ENCODE results near the gene BPIFA2.
"Not testable (repeated sequence)": the region's sequence is repeated elsewhere in the genome, so short reads cannot be mapped to it uniquely, and the experiment has no call there.

Gene BPIFA2

DNA sequence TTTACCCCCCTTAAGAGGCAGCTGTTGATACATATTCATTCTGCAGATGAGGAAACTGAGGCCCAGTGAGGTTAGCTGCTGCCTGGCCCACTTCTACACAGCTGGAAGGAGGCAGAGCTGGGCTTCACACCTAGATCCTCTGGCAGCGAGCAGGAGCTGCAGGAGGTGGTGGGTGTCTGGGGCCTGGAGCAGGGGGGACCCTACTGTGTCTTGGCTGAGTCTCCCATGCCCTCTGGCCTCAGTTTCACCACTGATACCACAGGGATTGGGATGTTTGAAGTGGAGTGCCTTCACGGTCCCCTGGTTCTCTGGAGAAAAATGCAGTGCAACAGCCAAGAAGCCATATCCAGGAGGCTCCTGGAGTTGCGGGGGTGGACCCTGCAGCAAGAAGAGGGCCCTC lies 8.2 kb upstream of the BPIFA2 start:
- DNase-seq (ENCODE audit: insufficient read length, low spot score) (no peak), FAIRE-seq (no peak)

GRCh38 chr20:33160681-33161080 lies 7.3 kb upstream of the BPIFA2 start:
- FAIRE-seq = no peak
- no peak for DNase-seq (ENCODE audit: insufficient read length, low spot score)

GRCh38 chr20:33162313-33162712 lies 5.6 kb upstream of the BPIFA2 start:
- no peak for DNase-seq (ENCODE audit: insufficient read length, low spot score)
- no peak for FAIRE-seq

DNA sequence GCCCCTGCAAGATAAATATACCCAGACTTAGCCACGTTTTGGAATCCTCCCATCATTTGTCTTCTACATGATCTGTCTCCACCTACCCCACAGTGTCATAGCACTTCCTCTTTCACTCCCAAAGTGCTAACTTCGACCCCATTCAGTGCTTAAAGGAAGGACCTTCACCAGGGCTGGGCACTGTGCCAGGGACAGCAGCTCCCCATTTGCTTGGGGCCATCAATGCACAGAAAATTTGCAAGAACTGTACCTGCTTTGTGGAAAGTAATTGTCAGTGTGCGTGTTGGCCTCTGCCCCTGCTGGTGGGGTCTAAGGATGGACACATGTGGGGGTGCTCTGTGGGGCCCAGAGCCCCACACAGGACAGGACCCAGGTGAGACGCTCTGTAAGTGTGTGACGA lies 5.2 kb upstream of the BPIFA2 start:
- FAIRE-seq (no peak), DNase-seq (ENCODE audit: insufficient read length, low spot score) (no peak)

GRCh38 chr20:33163856-33164762 lies 3.9 kb upstream of the BPIFA2 start:
- FAIRE-seq (no peak), DNase-seq (ENCODE audit: insufficient read length, low spot score) (no peak)

DNA sequence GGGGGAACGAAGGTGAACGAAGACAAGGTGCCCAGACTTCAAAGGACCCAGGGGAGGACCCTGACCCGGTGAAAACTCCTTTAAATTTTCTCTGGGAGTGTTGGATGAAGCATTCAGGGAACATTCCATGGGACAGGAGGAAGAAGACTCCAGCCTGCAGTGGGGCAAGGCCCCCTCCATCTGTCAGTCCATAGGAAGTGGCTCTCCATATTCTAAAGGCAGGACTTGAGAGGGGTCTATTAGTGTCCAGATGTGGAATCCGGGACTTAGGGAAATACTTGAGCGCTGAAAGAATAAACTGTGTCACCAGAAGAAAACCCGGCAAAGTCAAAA lies 3.2 kb upstream of the BPIFA2 start:
- FAIRE-seq (no peak), DNase-seq (ENCODE audit: insufficient read length, low spot score) (no peak)

DNA sequence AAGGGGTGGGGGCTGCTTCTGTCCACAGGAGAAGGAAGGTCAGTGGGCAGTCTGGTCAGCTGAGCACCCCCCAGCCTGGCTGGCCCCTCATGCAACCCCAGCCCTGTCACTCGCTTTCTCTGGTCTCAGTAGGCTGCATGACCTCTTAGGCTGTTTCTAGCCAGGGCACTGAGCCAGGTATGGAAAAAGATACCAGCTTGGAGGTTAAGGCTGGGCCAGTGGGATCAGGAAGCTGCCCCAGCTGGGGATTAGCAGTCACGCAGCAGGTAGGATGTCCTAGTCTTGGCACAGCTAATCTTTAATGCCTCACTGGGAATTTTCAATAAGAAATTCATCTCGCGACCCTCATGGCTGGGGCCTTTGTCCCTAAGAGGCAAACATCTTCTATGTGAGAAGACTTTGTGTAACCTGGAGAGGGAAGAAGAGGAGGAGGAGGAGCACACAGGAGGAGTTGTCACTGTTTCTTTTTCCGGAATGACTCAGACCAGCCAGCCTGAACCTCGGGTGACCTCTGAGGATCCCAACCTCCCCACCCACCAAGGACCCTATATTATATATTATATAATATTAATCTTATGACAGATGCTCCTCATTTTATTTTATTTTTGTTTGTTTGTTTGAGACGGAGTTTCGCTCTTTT lies 2.4 kb upstream of the BPIFA2 start:
- DNase-seq (ENCODE audit: insufficient read length, low spot score) = no peak
- no peak for FAIRE-seq

GRCh38 chr20:33166533-33167113 lies 1.3 kb upstream of the BPIFA2 start:
- no peak for DNase-seq (ENCODE audit: insufficient read length, low spot score)
- FAIRE-seq = no peak

GRCh38 chr20:33169176-33169794 lies 1.3 kb downstream of the BPIFA2 start:
- DNase-seq (ENCODE audit: insufficient read length, low spot score) = no peak
- FAIRE-seq = peak; percentile 33

GRCh38 chr20:33172781-33173180 lies 4.8 kb downstream of the BPIFA2 start:
- FAIRE-seq (no peak), DNase-seq (ENCODE audit: insufficient read length, low spot score) (no peak)

- no peak for FAIRE-seq
- no peak for DNase-seq (ENCODE audit: insufficient read length, low spot score)
Measured at GRCh38 chr20:33175123-33175522, 7.2 kb downstream of the BPIFA2 start.

DNA sequence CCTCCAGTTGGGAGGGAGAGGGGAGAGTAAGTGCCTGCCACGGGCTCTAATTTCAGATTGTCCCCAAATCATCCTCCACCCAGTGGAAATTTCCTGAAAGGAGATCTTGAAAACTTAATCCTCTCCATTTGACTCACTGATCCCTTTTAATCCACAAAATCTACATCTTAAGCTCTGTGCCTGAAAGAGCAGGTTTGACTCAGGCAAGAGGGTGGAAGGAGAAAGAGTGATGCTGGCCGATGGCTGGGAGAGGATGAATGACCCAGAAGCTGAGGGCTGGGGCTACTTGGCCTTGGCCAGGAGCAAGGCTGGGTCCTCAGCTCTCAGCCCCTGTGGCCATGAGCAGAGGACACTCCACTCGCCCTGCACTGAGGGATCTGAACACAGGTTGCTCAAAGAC lies 8.1 kb downstream of the BPIFA2 start:
- no peak for DNase-seq (ENCODE audit: insufficient read length, low spot score)
- FAIRE-seq = no peak

DNA sequence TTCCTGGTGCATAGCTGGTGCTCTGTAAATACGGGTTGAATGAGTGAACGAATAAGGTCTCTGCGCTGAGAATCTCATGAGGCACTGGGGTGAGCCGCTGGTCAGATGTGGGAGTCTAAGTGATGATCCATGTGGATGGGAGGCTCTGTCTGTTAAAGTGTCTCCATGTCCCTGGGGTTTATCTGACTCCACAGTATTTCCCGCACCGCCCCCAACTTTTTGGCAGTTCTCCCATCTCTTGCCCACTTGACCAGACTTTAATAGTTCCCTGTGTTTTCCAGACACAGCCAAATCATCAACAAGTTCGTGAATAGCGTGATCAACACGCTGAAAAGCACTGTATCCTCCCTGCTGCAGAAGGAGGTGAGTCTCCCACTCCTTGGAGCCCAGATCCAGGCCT lies 9.9 kb downstream of the BPIFA2 start:
- FAIRE-seq = no peak
- no peak for DNase-seq (ENCODE audit: insufficient read length, low spot score)

- DNase-seq (ENCODE audit: insufficient read length, low spot score) = no peak
- FAIRE-seq = no peak
Measured at GRCh38 chr20:33178726-33179125, 10.8 kb downstream of the BPIFA2 start.

- no peak for FAIRE-seq
Measured at GRCh38 chr20:33180169-33180568, 12.2 kb downstream of the BPIFA2 start.

GRCh38 chr20:33181482-33182093 lies 13.6 kb downstream of the BPIFA2 start:
- DNase-seq (ENCODE audit: insufficient read length, low spot score) = no peak
- FAIRE-seq = no peak

More at GRCh38 chr20:33180169-33180568, 12.2 kb downstream of the BPIFA2 start:
- DNase-seq (ENCODE audit: insufficient read length, low spot score) = no peak

DNA sequence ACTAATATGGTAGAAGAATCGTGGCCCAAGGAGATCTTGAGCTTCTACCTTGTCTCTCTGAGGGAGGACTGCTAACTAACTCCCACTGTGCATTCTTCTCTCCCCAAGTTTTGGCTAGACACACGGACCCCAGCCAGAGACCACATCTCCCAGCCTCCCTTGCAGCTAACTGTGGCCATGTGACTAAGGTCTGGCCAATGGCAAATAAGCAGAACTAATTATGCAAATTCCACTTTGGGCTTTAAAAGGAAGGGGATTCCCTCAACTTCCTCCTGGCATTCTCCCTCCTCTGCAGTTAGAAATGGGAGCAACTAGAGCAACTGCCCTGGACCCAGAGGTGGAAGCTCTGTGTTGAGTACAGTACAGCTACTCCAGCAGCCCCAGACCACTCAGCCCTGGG lies 15.4 kb downstream of the BPIFA2 start:
- FAIRE-seq = no peak
- no peak for DNase-seq (ENCODE audit: insufficient read length, low spot score)

- DNase-seq (ENCODE audit: insufficient read length, low spot score) = not testable (repeated sequence)
Measured at GRCh38 chr20:33185031-33185590, 17.2 kb downstream of the BPIFA2 start.

GRCh38 chr20:33187491-33187890 lies 19.5 kb downstream of the BPIFA2 start:
- FAIRE-seq (no peak), DNase-seq (ENCODE audit: insufficient read length, low spot score) (no peak)

More at GRCh38 chr20:33185031-33185590, 17.2 kb downstream of the BPIFA2 start:
- not testable (repeated sequence) for FAIRE-seq

GRCh38 chr20:33188421-33188820 lies 20.5 kb downstream of the BPIFA2 start:
- DNase-seq (ENCODE audit: insufficient read length, low spot score) (no peak), FAIRE-seq (no peak)

- DNase-seq (ENCODE audit: insufficient read length, low spot score) = no peak
- FAIRE-seq = no peak
Measured at GRCh38 chr20:33191484-33191883, 23.5 kb downstream of the BPIFA2 start.
